HepG2 (cell line): ENCODE data around the gene ZKSCAN1. TPM values are rescaled to one million over a fixed set of nuclear protein-coding genes. Genes with fewer than 3 reads are reported as not detected.

Source experiments
- ARNTL ChIP-seq: sonication (generic); formaldehyde crosslinking; IDR thresholded peaks from 2 replicates; pipeline ENCODE4 v1.4.0; 2020; ENCODE audit warnings: mild to moderate bottlenecking, missing genetic modification reagents
- MTF2 ChIP-seq: sonication (generic); formaldehyde crosslinking; IDR thresholded peaks from 2 replicates; pipeline ENCODE4 v1.5.0; 2020; ENCODE audit warnings: missing genetic modification reagents, borderline replicate concordance
- PAX8 ChIP-seq: sonication (generic); formaldehyde crosslinking; IDR thresholded peaks from 2 replicates; pipeline ENCODE4 v1.8.0; 2022; ENCODE audit warnings: mild to moderate bottlenecking, missing genetic modification reagents, borderline replicate concordance
- ZBTB1 ChIP-seq: sonication (generic); formaldehyde crosslinking; IDR thresholded peaks from 2 replicates; pipeline ENCODE4 v1.4.0; 2020; ENCODE audit warnings: missing genetic modification reagents, borderline replicate concordance
- ZKSCAN5 ChIP-seq: sonication (generic); formaldehyde crosslinking; IDR thresholded peaks from 2 replicates; pipeline ENCODE4 v1.5.1; 2020; ENCODE audit warnings: mild to moderate bottlenecking, missing genetic modification reagents
- ZNF253 ChIP-seq: sonication (generic); formaldehyde crosslinking; IDR thresholded peaks from 2 replicates; pipeline ENCODE4 v1.8.0; 2022; ENCODE audit warnings: mild to moderate bottlenecking, missing genetic modification reagents, borderline replicate concordance
- ZNF569 ChIP-seq: sonication (generic); formaldehyde crosslinking; IDR thresholded peaks from 2 replicates; pipeline ENCODE4 v1.5.0; 2020; ENCODE audit warnings: mild to moderate bottlenecking, missing genetic modification reagents, moderate library complexity, borderline replicate concordance
- ZNF841 ChIP-seq: sonication (generic); formaldehyde crosslinking; IDR thresholded peaks from 2 replicates; pipeline ENCODE4 v1.8.1; 2023; ENCODE audit warnings: missing genetic modification reagents, borderline replicate concordance
- polyA plus RNA-seq, 8 experiments: library from polyadenylated mRNA; depleted of rRNA in 3 of 8; stranded (reverse) in 7 of 8; unstranded in 1 of 8; fragments of >200 nt; fragmentation: Illumina TruSeq in 4 of 8; extraction: Trizol in 4 of 8; gene quantifications; 2 replicates each; pipeline versions ENCODE4 v1.2.1 to v1.2.3, GENCODE V29; 2011 to 2016; ENCODE audit warnings: low read depth in 4 of 8, missing spikeins in 1 of 8, mixed read lengths in 1 of 8; ENCODE audit not compliant: insufficient read depth in 1 of 8
- total RNA-seq, 5 experiments: library from RNA; depleted of rRNA; stranded (reverse); fragments of >200 nt; fragmentation: Illumina TruSeq; extraction: Trizol; gene quantifications; 2 replicates each; pipeline ENCODE4 v1.2.3, GENCODE V29; 2016; ENCODE audit warnings: low read depth in 1 of 5
- TF ChIP-seq, protein P1 (sequence below): sonication (generic); formaldehyde crosslinking; IDR thresholded peaks from 2 replicates; pipeline ENCODE4 v1.8.0; 2022; ENCODE audit warnings: missing genetic modification reagents, mild to moderate bottlenecking, inconsistent platforms, borderline replicate concordance
- TF ChIP-seq, protein P2 (sequence below): sonication (generic); formaldehyde crosslinking; IDR thresholded peaks from 2 replicates; pipeline ENCODE4 v1.5.0; 2020; ENCODE audit warnings: mild to moderate bottlenecking, missing genetic modification reagents
- TF ChIP-seq, protein P3 (sequence below): sonication (generic); formaldehyde crosslinking; IDR thresholded peaks from 2 replicates; pipeline ENCODE4 v1.5.0; 2020; ENCODE audit warnings: mild to moderate bottlenecking, missing genetic modification reagents, borderline replicate concordance
- TF ChIP-seq, protein P4 (sequence below): sonication (generic); formaldehyde crosslinking; IDR thresholded peaks from 2 replicates; pipeline ENCODE4 v1.5.1; 2020; ENCODE audit warnings: mild to moderate bottlenecking, missing genetic modification reagents, moderate library complexity

The ZKSCAN1 gene
- total and polyA plus RNA-seq, 2 of the 13 experiments (the other 11 are each of a cell fraction or from before 2014, with no cell fraction given): 46.4 to 60.6 TPM

DNA sequence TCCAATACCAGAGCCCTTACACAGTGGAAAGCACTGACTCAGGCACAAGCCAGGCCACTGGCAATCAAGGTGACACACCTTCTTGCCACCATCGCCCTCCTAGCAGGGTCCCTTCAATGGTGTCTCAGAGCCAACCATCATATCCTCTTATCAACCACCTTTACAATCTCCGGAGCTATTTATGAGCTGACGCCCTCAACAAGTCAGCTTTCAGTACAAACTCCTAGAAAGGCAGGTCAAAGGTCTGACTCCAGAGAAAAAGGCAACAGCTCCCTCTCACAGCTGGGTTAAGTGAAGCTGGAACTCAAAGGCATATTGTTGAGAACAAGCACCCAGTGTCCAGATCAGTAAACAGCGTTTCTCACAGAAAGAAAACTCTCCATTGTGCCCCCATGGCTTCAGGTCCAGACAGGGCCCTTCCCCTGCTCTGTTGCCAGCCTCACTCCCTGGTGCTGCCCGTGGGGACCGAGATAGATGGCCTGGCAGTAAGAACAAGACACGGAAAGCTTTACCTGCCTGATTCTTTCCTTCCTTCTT, 63.7 kb downstream of the ZKSCAN1 start (continued):
- TF ChIP-seq ZNF253 (CRISPR knock-in tag): no peak
- 0 out of 2 replicates have a peak, but pooled peaks have one; percentile 24 for TF ChIP-seq ARNTL (CRISPR knock-in tag)
- no peak for TF ChIP-seq MTF2 (CRISPR knock-in tag)
- TF ChIP-seq, protein P1, sequence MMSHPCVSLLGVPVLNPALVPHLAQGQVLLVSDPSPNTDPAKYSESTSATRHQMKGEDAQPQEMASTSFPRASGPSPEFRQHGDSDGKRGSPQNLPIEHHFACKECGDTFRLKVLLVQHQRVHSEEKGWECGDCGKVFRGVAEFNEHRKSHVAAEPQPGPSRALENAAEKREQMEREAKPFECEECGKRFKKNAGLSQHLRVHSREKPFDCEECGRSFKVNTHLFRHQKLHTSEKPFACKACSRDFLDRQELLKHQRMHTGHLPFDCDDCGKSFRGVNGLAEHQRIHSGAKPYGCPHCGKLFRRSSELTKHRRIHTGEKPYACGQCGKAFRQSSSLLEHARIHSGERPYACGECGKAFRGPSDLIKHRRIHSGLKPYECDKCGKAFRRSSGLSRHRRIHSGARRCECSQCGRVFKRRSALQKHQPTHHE (CRISPR knock-in tag): no peak
- no peak for TF ChIP-seq ZKSCAN5 (CRISPR knock-in tag)
- TF ChIP-seq, protein P2, sequence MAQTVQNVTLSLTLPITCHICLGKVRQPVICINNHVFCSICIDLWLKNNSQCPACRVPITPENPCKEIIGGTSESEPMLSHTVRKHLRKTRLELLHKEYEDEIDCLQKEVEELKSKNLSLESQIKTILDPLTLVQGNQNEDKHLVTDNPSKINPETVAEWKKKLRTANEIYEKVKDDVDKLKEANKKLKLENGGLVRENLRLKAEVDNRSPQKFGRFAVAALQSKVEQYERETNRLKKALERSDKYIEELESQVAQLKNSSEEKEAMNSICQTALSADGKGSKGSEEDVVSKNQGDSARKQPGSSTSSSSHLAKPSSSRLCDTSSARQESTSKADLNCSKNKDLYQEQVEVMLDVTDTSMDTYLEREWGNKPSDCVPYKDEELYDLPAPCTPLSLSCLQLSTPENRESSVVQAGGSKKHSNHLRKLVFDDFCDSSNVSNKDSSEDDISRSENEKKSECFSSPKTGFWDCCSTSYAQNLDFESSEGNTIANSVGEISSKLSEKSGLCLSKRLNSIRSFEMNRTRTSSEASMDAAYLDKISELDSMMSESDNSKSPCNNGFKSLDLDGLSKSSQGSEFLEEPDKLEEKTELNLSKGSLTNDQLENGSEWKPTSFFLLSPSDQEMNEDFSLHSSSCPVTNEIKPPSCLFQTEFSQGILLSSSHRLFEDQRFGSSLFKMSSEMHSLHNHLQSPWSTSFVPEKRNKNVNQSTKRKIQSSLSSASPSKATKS (CRISPR knock-in tag): no peak
- TF ChIP-seq PAX8 (CRISPR knock-in tag): no peak
- no peak for TF ChIP-seq ZBTB1
- TF ChIP-seq, protein P3, sequence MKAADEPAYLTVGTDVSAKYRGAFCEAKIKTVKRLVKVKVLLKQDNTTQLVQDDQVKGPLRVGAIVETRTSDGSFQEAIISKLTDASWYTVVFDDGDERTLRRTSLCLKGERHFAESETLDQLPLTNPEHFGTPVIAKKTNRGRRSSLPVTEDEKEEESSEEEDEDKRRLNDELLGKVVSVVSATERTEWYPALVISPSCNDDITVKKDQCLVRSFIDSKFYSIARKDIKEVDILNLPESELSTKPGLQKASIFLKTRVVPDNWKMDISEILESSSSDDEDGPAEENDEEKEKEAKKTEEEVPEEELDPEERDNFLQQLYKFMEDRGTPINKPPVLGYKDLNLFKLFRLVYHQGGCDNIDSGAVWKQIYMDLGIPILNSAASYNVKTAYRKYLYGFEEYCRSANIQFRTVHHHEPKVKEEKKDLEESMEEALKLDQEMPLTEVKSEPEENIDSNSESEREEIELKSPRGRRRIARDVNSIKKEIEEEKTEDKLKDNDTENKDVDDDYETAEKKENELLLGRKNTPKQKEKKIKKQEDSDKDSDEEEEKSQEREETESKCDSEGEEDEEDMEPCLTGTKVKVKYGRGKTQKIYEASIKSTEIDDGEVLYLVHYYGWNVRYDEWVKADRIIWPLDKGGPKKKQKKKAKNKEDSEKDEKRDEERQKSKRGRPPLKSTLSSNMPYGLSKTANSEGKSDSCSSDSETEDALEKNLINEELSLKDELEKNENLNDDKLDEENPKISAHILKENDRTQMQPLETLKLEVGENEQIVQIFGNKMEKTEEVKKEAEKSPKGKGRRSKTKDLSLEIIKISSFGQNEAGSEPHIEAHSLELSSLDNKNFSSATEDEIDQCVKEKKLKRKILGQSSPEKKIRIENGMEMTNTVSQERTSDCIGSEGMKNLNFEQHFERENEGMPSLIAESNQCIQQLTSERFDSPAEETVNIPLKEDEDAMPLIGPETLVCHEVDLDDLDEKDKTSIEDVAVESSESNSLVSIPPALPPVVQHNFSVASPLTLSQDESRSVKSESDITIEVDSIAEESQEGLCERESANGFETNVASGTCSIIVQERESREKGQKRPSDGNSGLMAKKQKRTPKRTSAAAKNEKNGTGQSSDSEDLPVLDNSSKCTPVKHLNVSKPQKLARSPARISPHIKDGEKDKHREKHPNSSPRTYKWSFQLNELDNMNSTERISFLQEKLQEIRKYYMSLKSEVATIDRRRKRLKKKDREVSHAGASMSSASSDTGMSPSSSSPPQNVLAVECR (CRISPR knock-in tag): peak; percentile 77; the same call in 1 of the 2 replicates
- TF ChIP-seq, protein P4, sequence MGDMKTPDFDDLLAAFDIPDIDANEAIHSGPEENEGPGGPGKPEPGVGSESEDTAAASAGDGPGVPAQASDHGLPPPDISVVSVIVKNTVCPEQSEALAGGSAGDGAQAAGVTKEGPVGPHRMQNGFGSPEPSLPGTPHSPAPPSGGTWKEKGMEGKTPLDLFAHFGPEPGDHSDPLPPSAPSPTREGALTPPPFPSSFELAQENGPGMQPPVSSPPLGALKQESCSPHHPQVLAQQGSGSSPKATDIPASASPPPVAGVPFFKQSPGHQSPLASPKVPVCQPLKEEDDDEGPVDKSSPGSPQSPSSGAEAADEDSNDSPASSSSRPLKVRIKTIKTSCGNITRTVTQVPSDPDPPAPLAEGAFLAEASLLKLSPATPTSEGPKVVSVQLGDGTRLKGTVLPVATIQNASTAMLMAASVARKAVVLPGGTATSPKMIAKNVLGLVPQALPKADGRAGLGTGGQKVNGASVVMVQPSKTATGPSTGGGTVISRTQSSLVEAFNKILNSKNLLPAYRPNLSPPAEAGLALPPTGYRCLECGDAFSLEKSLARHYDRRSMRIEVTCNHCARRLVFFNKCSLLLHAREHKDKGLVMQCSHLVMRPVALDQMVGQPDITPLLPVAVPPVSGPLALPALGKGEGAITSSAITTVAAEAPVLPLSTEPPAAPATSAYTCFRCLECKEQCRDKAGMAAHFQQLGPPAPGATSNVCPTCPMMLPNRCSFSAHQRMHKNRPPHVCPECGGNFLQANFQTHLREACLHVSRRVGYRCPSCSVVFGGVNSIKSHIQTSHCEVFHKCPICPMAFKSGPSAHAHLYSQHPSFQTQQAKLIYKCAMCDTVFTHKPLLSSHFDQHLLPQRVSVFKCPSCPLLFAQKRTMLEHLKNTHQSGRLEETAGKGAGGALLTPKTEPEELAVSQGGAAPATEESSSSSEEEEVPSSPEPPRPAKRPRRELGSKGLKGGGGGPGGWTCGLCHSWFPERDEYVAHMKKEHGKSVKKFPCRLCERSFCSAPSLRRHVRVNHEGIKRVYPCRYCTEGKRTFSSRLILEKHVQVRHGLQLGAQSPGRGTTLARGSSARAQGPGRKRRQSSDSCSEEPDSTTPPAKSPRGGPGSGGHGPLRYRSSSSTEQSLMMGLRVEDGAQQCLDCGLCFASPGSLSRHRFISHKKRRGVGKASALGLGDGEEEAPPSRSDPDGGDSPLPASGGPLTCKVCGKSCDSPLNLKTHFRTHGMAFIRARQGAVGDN: peak; percentile 39; the same call in 1 of the 2 replicates
- no peak for TF ChIP-seq ZNF569 (CRISPR knock-in tag)
- TF ChIP-seq ZNF841 (CRISPR knock-in tag): no peak
